Measurements from ENCODE around the gene RAE1.

DNA sequence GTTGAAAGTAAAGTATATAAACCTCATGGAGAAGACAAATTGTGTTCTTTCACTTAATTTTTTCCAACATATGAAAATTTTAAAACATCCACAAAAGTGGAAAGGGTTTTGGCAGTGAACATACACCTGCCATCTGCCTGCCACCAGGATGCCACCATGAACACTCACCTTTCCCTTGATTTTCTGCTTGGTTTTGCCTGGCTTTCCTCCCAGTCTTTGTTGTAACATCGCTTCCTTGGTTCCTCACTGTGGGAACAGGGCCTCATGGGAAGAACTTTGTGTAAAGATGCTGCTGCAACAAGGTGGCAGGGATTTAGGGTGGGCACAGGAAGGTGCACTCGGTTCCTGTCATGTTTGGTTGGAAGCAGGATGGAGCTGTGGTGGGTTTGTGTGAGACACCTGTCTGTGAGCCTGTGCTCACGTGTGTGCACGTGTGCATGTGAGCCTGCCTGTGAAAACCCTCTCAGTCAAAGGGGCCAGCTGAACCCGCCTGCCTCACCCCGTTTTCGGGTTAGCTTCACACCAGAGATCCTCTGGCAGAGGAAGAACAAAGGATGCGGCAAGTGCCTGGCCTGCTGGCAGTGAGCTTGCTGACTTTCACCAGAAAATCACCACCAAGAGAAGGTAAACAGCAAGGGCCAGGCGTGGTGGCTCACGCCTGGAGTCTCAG lies 29.2 kb downstream of the RAE1 start:
- TF ChIP-seq, protein P1, sequence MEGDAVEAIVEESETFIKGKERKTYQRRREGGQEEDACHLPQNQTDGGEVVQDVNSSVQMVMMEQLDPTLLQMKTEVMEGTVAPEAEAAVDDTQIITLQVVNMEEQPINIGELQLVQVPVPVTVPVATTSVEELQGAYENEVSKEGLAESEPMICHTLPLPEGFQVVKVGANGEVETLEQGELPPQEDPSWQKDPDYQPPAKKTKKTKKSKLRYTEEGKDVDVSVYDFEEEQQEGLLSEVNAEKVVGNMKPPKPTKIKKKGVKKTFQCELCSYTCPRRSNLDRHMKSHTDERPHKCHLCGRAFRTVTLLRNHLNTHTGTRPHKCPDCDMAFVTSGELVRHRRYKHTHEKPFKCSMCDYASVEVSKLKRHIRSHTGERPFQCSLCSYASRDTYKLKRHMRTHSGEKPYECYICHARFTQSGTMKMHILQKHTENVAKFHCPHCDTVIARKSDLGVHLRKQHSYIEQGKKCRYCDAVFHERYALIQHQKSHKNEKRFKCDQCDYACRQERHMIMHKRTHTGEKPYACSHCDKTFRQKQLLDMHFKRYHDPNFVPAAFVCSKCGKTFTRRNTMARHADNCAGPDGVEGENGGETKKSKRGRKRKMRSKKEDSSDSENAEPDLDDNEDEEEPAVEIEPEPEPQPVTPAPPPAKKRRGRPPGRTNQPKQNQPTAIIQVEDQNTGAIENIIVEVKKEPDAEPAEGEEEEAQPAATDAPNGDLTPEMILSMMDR (IDR thresholded peaks at IDR 0.05) = no peak
- no peak for TF ChIP-seq POLR2A (IDR thresholded peaks at IDR 0.05)
- no peak for TF ChIP-seq POLR2AphosphoS5 (IDR thresholded peaks at IDR 0.05)
